ENCODE measurements around the gene JAZF1. TPM values are rescaled to one million over a fixed set of nuclear protein-coding genes. Genes with fewer than 3 reads are reported as not detected.

The JAZF1 gene
- total and polyA plus RNA-seq, 2 experiments from 2014 or later = 9.5 to 12.1 TPM

- H3K4me2 ChIP-seq = no peak overlapping the region
- no peaks in the 10 kb centered on the region for H3K79me2 ChIP-seq
- TF ChIP-seq EZH2 (IDR thresholded peaks at IDR 0.05; ENCODE audit: borderline replicate concordance) (no peak), EZH2phosphoT487 (IDR thresholded peaks at IDR 0.05; ENCODE audit: low read depth, severe bottlenecking, unreplicated experiment) (no peak), CTCF (IDR thresholded peaks at IDR 0.05; ENCODE audit: poor library complexity) (no peak)
- no peaks in the 10 kb centered on the region for H3K27me3 ChIP-seq
- H4K20me1 ChIP-seq (ENCODE audit: insufficient read depth, poor library complexity, severe bottlenecking) = no peaks in the 10 kb centered on the region
- no peaks in the 10 kb centered on the region for H3K9me3 ChIP-seq (ENCODE audit: low read depth)
- peaks cover 7% of the 10 kb centered on the region for H3K4me1 ChIP-seq (ENCODE audit: insufficient read depth)
- no peak overlapping the region for H3K4me3 ChIP-seq
- no peaks in the 10 kb centered on the region for H3K36me3 ChIP-seq (replicated peaks; ENCODE audit: insufficient read depth, low read depth)
- H3K27ac ChIP-seq = no peak overlapping the region
- WGBS (ENCODE audit: low lambda C conversion rate, missing lambda C conversion rate) = 91% methylated on average over 8 of the region's 8 CpGs
- H3K9me2 ChIP-seq (replicated peaks; ENCODE audit: insufficient read depth) = no peaks in the 10 kb centered on the region
- H2AFZ ChIP-seq = no peak overlapping the region
- DNase-seq (ENCODE audit: low spot score) = no peak
These were observed 340.3 kb downstream of the JAZF1 start for GRCh38 chr7:27840313-27840712.

GRCh38 chr7:27839099-27839498 lies 341.5 kb downstream of the JAZF1 start:
- no peak overlapping the region for H3K27ac ChIP-seq
- no peak overlapping the region for H3K4me2 ChIP-seq
- no peak overlapping the region for H3K4me3 ChIP-seq
- no peaks in the 10 kb centered on the region for H3K79me2 ChIP-seq
- WGBS (ENCODE audit: low lambda C conversion rate, missing lambda C conversion rate) = 94% methylated on average over 10 of the region's 10 CpGs
- H3K9me3 ChIP-seq (ENCODE audit: low read depth) = no peaks in the 10 kb centered on the region
- TF ChIP-seq EZH2 (IDR thresholded peaks at IDR 0.05; ENCODE audit: borderline replicate concordance) (no peak), EZH2phosphoT487 (IDR thresholded peaks at IDR 0.05; ENCODE audit: low read depth, severe bottlenecking, unreplicated experiment) (no peak), CTCF (IDR thresholded peaks at IDR 0.05; ENCODE audit: poor library complexity) (no peak)
- H3K27me3 ChIP-seq = no peaks in the 10 kb centered on the region
- no peaks in the 10 kb centered on the region for H3K36me3 ChIP-seq (replicated peaks; ENCODE audit: insufficient read depth, low read depth)
- DNase-seq (ENCODE audit: low spot score) = no peak
- peaks cover 7% of the 10 kb centered on the region for H3K4me1 ChIP-seq (ENCODE audit: insufficient read depth)
- no peaks in the 10 kb centered on the region for H4K20me1 ChIP-seq (ENCODE audit: insufficient read depth, poor library complexity, severe bottlenecking)
- H3K9me2 ChIP-seq (replicated peaks; ENCODE audit: insufficient read depth) = no peaks in the 10 kb centered on the region
- no peak overlapping the region for H2AFZ ChIP-seq

GRCh38 chr7:27836536-27836935 lies 344.1 kb downstream of the JAZF1 start:
- no peaks in the 10 kb centered on the region for H3K9me2 ChIP-seq (replicated peaks; ENCODE audit: insufficient read depth)
- H3K27me3 ChIP-seq = no peaks in the 10 kb centered on the region
- no peaks in the 10 kb centered on the region for H4K20me1 ChIP-seq (ENCODE audit: insufficient read depth, poor library complexity, severe bottlenecking)
- no peak overlapping the region for H2AFZ ChIP-seq
- H3K4me1 ChIP-seq (ENCODE audit: insufficient read depth) = no peaks in the 10 kb centered on the region
- no peak overlapping the region for H3K4me3 ChIP-seq
- H3K9me3 ChIP-seq (ENCODE audit: low read depth) = no peaks in the 10 kb centered on the region
- no peak for DNase-seq (ENCODE audit: low spot score)
- no peaks in the 10 kb centered on the region for H3K79me2 ChIP-seq
- H3K36me3 ChIP-seq (replicated peaks; ENCODE audit: insufficient read depth, low read depth) = no peaks in the 10 kb centered on the region
- TF ChIP-seq EZH2 (IDR thresholded peaks at IDR 0.05; ENCODE audit: borderline replicate concordance) = no peak
- no peak for TF ChIP-seq CTCF (IDR thresholded peaks at IDR 0.05; ENCODE audit: poor library complexity)
- TF ChIP-seq EZH2phosphoT487 (IDR thresholded peaks at IDR 0.05; ENCODE audit: low read depth, severe bottlenecking, unreplicated experiment) = no peak
- WGBS (ENCODE audit: low lambda C conversion rate, missing lambda C conversion rate) = 96% methylated on average over 2 of the region's 2 CpGs
- H3K4me2 ChIP-seq = no peak overlapping the region
- no peak overlapping the region for H3K27ac ChIP-seq

GRCh38 chr7:27835376-27835775 lies 345.2 kb downstream of the JAZF1 start:
- Histone ChIP-seq H4K20me1 (ENCODE audit: insufficient read depth, poor library complexity, severe bottlenecking) (no peaks in the 10 kb centered on the region), H3K27ac (no peak overlapping the region), H3K4me3 (no peak overlapping the region), H3K9me3 (ENCODE audit: low read depth) (no peaks in the 10 kb centered on the region), H3K4me2 (no peak overlapping the region), H3K9me2 (replicated peaks; ENCODE audit: insufficient read depth) (no peaks in the 10 kb centered on the region), H2AFZ (no peak overlapping the region), H3K27me3 (no peaks in the 10 kb centered on the region), H3K36me3 (replicated peaks; ENCODE audit: insufficient read depth, low read depth) (no peaks in the 10 kb centered on the region), H3K79me2 (no peaks in the 10 kb centered on the region), H3K4me1 (ENCODE audit: insufficient read depth) (no peaks in the 10 kb centered on the region)
- TF ChIP-seq CTCF (IDR thresholded peaks at IDR 0.05; ENCODE audit: poor library complexity) (no peak), EZH2phosphoT487 (IDR thresholded peaks at IDR 0.05; ENCODE audit: low read depth, severe bottlenecking, unreplicated experiment) (no peak), EZH2 (IDR thresholded peaks at IDR 0.05; ENCODE audit: borderline replicate concordance) (no peak)
- WGBS (ENCODE audit: low lambda C conversion rate, missing lambda C conversion rate) = 71% methylated on average over 7 of the region's 7 CpGs
- DNase-seq (ENCODE audit: low spot score) = no peak

Measured in hepatocyte (in vitro differentiated cells).